ENCODE data around the gene NEU3.

NEU3 gene

GRCh38 chr11:74952752-74953151 is 36.0 kb upstream of the NEU3 start:
- H3K36me3 ChIP-seq (replicated peaks; ENCODE audit: low read depth, low read length): peaks cover 44% of the 10 kb centered on the region
- H3K4me2 ChIP-seq (ENCODE audit: low read length): 0 out of 2 replicates have a peak overlapping the region, but pooled peaks have one; percentile 37
- H3K4me1 ChIP-seq (ENCODE audit: low read length): peaks cover 62% of the 10 kb centered on the region
- peaks cover 97% of the 10 kb centered on the region for H3K79me2 ChIP-seq (ENCODE audit: low read length)
- no peaks in the 10 kb centered on the region for H3K9me3 ChIP-seq (ENCODE audit: insufficient read depth, low read length)
- no peak overlapping the region for H3K27ac ChIP-seq (ENCODE audit: low read length)
- TF ChIP-seq CTCF (IDR thresholded peaks at IDR 0.05; ENCODE audit: low read depth, low read length): no peak
- no peak for TF ChIP-seq EZH2phosphoT487 (IDR thresholded peaks at IDR 0.05; ENCODE audit: low read depth)
- H3K9ac ChIP-seq (ENCODE audit: low read length): no peak overlapping the region
- no peak overlapping the region for H2AFZ ChIP-seq (ENCODE audit: low read depth, low read length)
- no peak overlapping the region for H3K4me3 ChIP-seq (ENCODE audit: low read length)
- H4K20me1 ChIP-seq (ENCODE audit: insufficient read depth, low read length): peaks cover 67% of the 10 kb centered on the region
- no peaks in the 10 kb centered on the region for H3K27me3 ChIP-seq (ENCODE audit: low read depth, low read length)

GRCh38 chr11:74953451-74953850 is 35.3 kb upstream of the NEU3 start:
- Histone ChIP-seq H3K4me3 (ENCODE audit: low read length) (peak overlapping the region; percentile 8; the same call in 1 of the 2 replicates), H4K20me1 (ENCODE audit: insufficient read depth, low read length) (peaks cover 74% of the 10 kb centered on the region)
- no peak for TF ChIP-seq CTCF (IDR thresholded peaks at IDR 0.05; ENCODE audit: low read depth, low read length)
- TF ChIP-seq EZH2phosphoT487 (IDR thresholded peaks at IDR 0.05; ENCODE audit: low read depth): no peak

GRCh38 chr11:74954199-74954598 is 34.5 kb upstream of the NEU3 start:
- H2AFZ ChIP-seq (ENCODE audit: low read depth, low read length): no peak overlapping the region
- peaks cover 55% of the 10 kb centered on the region for H3K36me3 ChIP-seq (replicated peaks; ENCODE audit: low read depth, low read length)
- H3K79me2 ChIP-seq (ENCODE audit: low read length): peaks cover 99% of the 10 kb centered on the region
- no peaks in the 10 kb centered on the region for H3K27me3 ChIP-seq (ENCODE audit: low read depth, low read length)
- H4K20me1 ChIP-seq (ENCODE audit: insufficient read depth, low read length): peaks cover 82% of the 10 kb centered on the region
- H3K4me2 ChIP-seq (ENCODE audit: low read length): peak overlapping the region; percentile 37; the same call in 1 of the 2 replicates
- H3K9me3 ChIP-seq (ENCODE audit: insufficient read depth, low read length): no peaks in the 10 kb centered on the region
- peaks cover 58% of the 10 kb centered on the region for H3K4me1 ChIP-seq (ENCODE audit: low read length)
- H3K9ac ChIP-seq (ENCODE audit: low read length): no peak overlapping the region
- no peak overlapping the region for H3K4me3 ChIP-seq (ENCODE audit: low read length)
- no peak overlapping the region for H3K27ac ChIP-seq (ENCODE audit: low read length)
- no peak for TF ChIP-seq CTCF (IDR thresholded peaks at IDR 0.05; ENCODE audit: low read depth, low read length)
- TF ChIP-seq EZH2phosphoT487 (IDR thresholded peaks at IDR 0.05; ENCODE audit: low read depth): no peak

More at GRCh38 chr11:74953451-74953850, 35.3 kb upstream of the NEU3 start:
- H3K27me3 ChIP-seq (ENCODE audit: low read depth, low read length): no peaks in the 10 kb centered on the region
- H3K9ac ChIP-seq (ENCODE audit: low read length): no peak overlapping the region
- no peaks in the 10 kb centered on the region for H3K9me3 ChIP-seq (ENCODE audit: insufficient read depth, low read length)
- H3K4me2 ChIP-seq (ENCODE audit: low read length): peak overlapping the region; percentile 37
- peaks cover 58% of the 10 kb centered on the region for H3K4me1 ChIP-seq (ENCODE audit: low read length)
- peak overlapping the region; percentile 14 for H3K27ac ChIP-seq (ENCODE audit: low read length)
- H3K36me3 ChIP-seq (replicated peaks; ENCODE audit: low read depth, low read length): peaks cover 48% of the 10 kb centered on the region
- H2AFZ ChIP-seq (ENCODE audit: low read depth, low read length): no peak overlapping the region
- peaks cover 99% of the 10 kb centered on the region for H3K79me2 ChIP-seq (ENCODE audit: low read length)

GRCh38 chr11:74956397-74957015 is 32.2 kb upstream of the NEU3 start:
- H3K36me3 ChIP-seq (replicated peaks; ENCODE audit: low read depth, low read length): peaks cover 51% of the 10 kb centered on the region
- H3K9ac ChIP-seq (ENCODE audit: low read length): no peak overlapping the region
- no peak overlapping the region for H3K4me2 ChIP-seq (ENCODE audit: low read length)
- no peak overlapping the region for H2AFZ ChIP-seq (ENCODE audit: low read depth, low read length)
- H3K79me2 ChIP-seq (ENCODE audit: low read length): peaks cover 99% of the 10 kb centered on the region
- H4K20me1 ChIP-seq (ENCODE audit: insufficient read depth, low read length): peaks cover 95% of the 10 kb centered on the region
- TF ChIP-seq CTCF (IDR thresholded peaks at IDR 0.05; ENCODE audit: low read depth, low read length) (no peak), EZH2phosphoT487 (IDR thresholded peaks at IDR 0.05; ENCODE audit: low read depth) (no peak)
- no peaks in the 10 kb centered on the region for H3K9me3 ChIP-seq (ENCODE audit: insufficient read depth, low read length)
- no peaks in the 10 kb centered on the region for H3K27me3 ChIP-seq (ENCODE audit: low read depth, low read length)
- H3K4me1 ChIP-seq (ENCODE audit: low read length): peaks cover 44% of the 10 kb centered on the region
- no peak overlapping the region for H3K27ac ChIP-seq (ENCODE audit: low read length)
- H3K4me3 ChIP-seq (ENCODE audit: low read length): no peak overlapping the region
